Adrenal gland (tissue), 5 donors: ENCODE measurements around the gene TPSG1.
"Not testable (repeated sequence)": the region's sequence is repeated elsewhere in the genome, so short reads cannot be mapped to it uniquely, and the experiment has no call there.

Source experiments
- POLR2A ChIP-seq, 2 donors: fragments of 450-650 bp; IDR thresholded peaks; one replicate each; pipeline ENCODE4 v1.6.1; 2017; ENCODE audit warnings: antibody characterized with exemption in 2 of 2, mild to moderate bottlenecking in 2 of 2, moderate library complexity in 1 of 2
- TF ChIP-seq, protein P1 (sequence below), 6 experiments: fragments of 450-650 bp in 4 of 6; fragments of 200-600 bp in 2 of 6; sonication (generic) in 1 of 6; IDR thresholded peaks; 1 replicate in 5 of 6; 2 replicates in 1 of 6; pipeline versions ENCODE4 v1.5.1 to v1.8.0; 2016 to 2021; ENCODE audit warnings: antibody characterized with exemption in 6 of 6, mild to moderate bottlenecking in 2 of 6, moderate library complexity in 1 of 6
- donor health status: DM: no; HTN: no; CAD: no.

DNA sequence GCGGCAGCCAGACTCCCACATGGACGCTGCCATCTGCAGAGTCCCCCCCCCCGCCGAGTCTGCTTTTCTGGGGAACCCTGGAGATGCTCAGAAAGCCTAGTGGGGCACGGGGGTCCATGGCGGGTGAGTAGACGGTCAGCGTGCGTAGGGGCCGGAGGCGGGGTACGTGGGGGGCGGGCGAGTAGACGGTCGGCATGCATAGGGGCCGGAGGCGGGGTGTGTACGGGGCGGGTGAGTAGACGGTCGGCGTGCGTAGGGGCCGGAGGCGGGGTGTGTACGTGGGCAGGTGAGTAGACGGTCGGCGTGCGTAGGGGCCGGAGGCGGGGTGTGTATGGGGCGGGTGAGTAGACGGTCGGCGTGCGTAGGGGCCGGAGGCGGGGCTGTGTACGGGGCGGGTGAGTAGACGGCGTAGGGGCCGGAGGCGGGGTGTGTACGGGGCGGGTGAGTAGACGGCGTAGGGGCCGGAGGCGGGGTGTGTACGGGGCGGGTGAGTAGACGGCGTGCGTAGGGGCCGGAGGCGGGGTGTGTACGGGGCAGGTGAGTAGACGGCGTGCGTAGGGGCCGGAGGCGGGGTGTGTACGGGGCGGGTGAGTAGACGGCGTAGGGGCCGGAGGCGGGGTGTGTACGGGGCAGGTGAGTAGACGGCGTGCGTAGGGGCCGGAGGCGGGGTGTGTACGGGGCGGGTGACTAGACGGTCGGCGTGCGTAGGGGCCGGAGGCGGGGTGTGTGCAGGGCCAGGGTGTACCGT is 39.4 kb downstream of the TPSG1 start:
- TF ChIP-seq, protein P1, sequence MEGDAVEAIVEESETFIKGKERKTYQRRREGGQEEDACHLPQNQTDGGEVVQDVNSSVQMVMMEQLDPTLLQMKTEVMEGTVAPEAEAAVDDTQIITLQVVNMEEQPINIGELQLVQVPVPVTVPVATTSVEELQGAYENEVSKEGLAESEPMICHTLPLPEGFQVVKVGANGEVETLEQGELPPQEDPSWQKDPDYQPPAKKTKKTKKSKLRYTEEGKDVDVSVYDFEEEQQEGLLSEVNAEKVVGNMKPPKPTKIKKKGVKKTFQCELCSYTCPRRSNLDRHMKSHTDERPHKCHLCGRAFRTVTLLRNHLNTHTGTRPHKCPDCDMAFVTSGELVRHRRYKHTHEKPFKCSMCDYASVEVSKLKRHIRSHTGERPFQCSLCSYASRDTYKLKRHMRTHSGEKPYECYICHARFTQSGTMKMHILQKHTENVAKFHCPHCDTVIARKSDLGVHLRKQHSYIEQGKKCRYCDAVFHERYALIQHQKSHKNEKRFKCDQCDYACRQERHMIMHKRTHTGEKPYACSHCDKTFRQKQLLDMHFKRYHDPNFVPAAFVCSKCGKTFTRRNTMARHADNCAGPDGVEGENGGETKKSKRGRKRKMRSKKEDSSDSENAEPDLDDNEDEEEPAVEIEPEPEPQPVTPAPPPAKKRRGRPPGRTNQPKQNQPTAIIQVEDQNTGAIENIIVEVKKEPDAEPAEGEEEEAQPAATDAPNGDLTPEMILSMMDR (IDR thresholded peaks at IDR 0.05), result not testable (repeated sequence)
- not testable (repeated sequence) for TF ChIP-seq POLR2A (IDR thresholded peaks at IDR 0.05)
